ENCODE measurements around the gene TTC32.

- TF ChIP-seq CTCF (IDR thresholded peaks at IDR 0.05), result no peak
- no peak for TF ChIP-seq POLR2AphosphoS5 (IDR thresholded peaks at IDR 0.05)
These were observed 37.4 kb downstream of the TTC32 start for GRCh38 chr2:19864381-19864780.

Data from prostate gland (tissue), 2 donors.